RWPE2 (cell line): Measurements from ENCODE around the gene CCDC50.

ENCODE experiments used
- ATAC-seq: fragments of 200-7000 bp; cut with Tn5 transposase; 3 replicates; pipeline ENCODE4 v1.9.1; 2021; ENCODE audit warnings: low read depth
- DNase-seq: peaks from one replicate; pipeline ENCODE4 v3.0.0-alpha.2; 2020; ENCODE audit warnings: low spot score
- H3K27ac ChIP-seq: fragments of 450-650 bp; 2 replicates; pipeline ENCODE4 v1.5.1; 2017; ENCODE audit warnings: mild to moderate bottlenecking; ENCODE audit not compliant: poor library complexity, severe bottlenecking
- H3K27me3 ChIP-seq: fragments of 250-450 bp; sonication (Bioruptor Pico); 2 replicates; pipeline ENCODE4 v1.5.1; 2021; ENCODE audit warnings: mild to moderate bottlenecking, moderate library complexity; ENCODE audit not compliant: insufficient read depth, poor library complexity, severe bottlenecking
- H3K36me3 ChIP-seq: fragments of 250-450 bp; sonication (Bioruptor Pico); 2 replicates; pipeline ENCODE4 v1.5.1; 2020; ENCODE audit warnings: low read depth, mild to moderate bottlenecking, moderate library complexity
- H3K4me1 ChIP-seq: fragments of 250-450 bp; sonication (Bioruptor Pico); 2 replicates; pipeline ENCODE4 v1.5.1; 2021; ENCODE audit warnings: mild to moderate bottlenecking, moderate library complexity; ENCODE audit not compliant: insufficient read depth, poor library complexity, severe bottlenecking
- H3K4me3 ChIP-seq: fragments of 250-450 bp; sonication (Bioruptor Pico); 2 replicates; pipeline ENCODE4 v1.5.1; 2021; ENCODE audit warnings: mild to moderate bottlenecking, moderate library complexity; ENCODE audit not compliant: severe bottlenecking
- H3K9me3 ChIP-seq: fragments of 250-450 bp; sonication (Bioruptor Pico); 2 replicates; pipeline ENCODE4 v1.5.1; 2021; ENCODE audit warnings: mild to moderate bottlenecking, moderate library complexity; ENCODE audit not compliant: severe bottlenecking
- TF ChIP-seq, protein P1 (sequence below): fragments of 450-650 bp; IDR thresholded peaks from one replicate; pipeline ENCODE4 v1.5.1; 2017; ENCODE audit warnings: mild to moderate bottlenecking, moderate library complexity; ENCODE audit not compliant: poor library complexity, severe bottlenecking

Gene CCDC50

DNA sequence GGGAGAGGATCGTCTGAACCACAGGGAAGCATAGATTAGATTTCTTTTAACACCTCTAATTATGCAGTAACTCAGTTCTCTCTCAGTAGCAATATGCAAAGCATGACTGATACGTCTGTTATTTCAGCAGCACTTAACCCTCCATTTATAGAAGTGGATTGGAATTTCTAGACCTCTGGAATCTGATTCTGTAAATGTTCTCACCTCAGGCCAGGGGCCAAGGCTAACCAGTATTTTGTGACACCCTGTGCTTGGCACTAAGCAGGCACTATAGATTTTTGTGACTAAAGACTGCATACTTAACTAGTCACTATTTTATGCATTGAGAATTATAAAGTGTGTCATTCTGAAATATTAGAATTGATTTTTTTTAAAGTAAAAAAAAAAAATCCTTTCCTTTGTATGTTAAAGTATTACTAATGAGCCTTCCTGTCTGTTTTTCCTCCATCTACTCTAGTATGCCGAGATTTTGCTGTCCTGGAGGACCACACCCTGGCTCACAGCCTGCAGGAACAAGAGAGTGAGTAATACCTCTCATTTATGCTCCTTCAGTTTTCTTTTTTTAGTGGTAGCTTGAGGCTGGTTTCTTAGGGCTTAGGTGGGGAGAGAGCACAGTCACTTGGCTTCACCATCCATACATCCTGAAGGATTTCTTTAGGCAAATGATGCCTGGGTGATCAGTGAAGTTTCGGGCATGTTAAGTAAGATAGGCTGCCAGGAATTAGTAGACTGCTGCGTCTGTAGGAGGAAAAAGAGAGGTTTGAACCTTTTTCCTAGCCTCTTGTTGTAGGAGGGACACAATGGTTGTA, 27.6 kb downstream of the CCDC50 start:
- Histone ChIP-seq H3K4me1 (peaks cover 72% of the 10 kb centered on the region), H3K36me3 (peaks cover 41% of the 10 kb centered on the region), H3K9me3 (no peaks in the 10 kb centered on the region), H3K27me3 (no peaks in the 10 kb centered on the region), H3K27ac (peak overlapping the region; percentile 95), H3K4me3 (no peak overlapping the region)
- ATAC-seq = peak; percentile 91
- TF ChIP-seq, protein P1, sequence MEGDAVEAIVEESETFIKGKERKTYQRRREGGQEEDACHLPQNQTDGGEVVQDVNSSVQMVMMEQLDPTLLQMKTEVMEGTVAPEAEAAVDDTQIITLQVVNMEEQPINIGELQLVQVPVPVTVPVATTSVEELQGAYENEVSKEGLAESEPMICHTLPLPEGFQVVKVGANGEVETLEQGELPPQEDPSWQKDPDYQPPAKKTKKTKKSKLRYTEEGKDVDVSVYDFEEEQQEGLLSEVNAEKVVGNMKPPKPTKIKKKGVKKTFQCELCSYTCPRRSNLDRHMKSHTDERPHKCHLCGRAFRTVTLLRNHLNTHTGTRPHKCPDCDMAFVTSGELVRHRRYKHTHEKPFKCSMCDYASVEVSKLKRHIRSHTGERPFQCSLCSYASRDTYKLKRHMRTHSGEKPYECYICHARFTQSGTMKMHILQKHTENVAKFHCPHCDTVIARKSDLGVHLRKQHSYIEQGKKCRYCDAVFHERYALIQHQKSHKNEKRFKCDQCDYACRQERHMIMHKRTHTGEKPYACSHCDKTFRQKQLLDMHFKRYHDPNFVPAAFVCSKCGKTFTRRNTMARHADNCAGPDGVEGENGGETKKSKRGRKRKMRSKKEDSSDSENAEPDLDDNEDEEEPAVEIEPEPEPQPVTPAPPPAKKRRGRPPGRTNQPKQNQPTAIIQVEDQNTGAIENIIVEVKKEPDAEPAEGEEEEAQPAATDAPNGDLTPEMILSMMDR = no peak
- peak; percentile 72 for DNase-seq

- Histone ChIP-seq H3K27me3 (no peaks in the 10 kb centered on the region), H3K9me3 (no peaks in the 10 kb centered on the region), H3K36me3 (peaks cover 49% of the 10 kb centered on the region), H3K4me1 (peaks cover 63% of the 10 kb centered on the region), H3K4me3 (no peak overlapping the region), H3K27ac (peak overlapping the region; percentile 95)
- TF ChIP-seq, protein P1 = no peak
- ATAC-seq = no peak
- no peak for DNase-seq
Observed at GRCh38 chr3:191357909-191358308, 28.7 kb downstream of the CCDC50 start.

GRCh38 chr3:191358929-191359328, 29.7 kb downstream of the CCDC50 start:
- H3K27ac ChIP-seq = peak overlapping the region; percentile 95
- H3K4me1 ChIP-seq = peaks cover 63% of the 10 kb centered on the region
- DNase-seq = no peak

GRCh38 chr3:191360620-191361019, 31.4 kb downstream of the CCDC50 start:
- no peaks in the 10 kb centered on the region for H3K27me3 ChIP-seq
- no peak overlapping the region for H3K4me3 ChIP-seq
- H3K27ac ChIP-seq = peak overlapping the region; percentile 95
- ATAC-seq (0 out of 3 replicates have a peak, but pooled peaks have one; percentile 15), DNase-seq (no peak)
- no peaks in the 10 kb centered on the region for H3K9me3 ChIP-seq
- TF ChIP-seq, protein P1 = no peak
- peaks cover 72% of the 10 kb centered on the region for H3K36me3 ChIP-seq
- peaks cover 56% of the 10 kb centered on the region for H3K4me1 ChIP-seq

More at GRCh38 chr3:191358929-191359328, 29.7 kb downstream of the CCDC50 start:
- Histone ChIP-seq H3K36me3 (peaks cover 56% of the 10 kb centered on the region), H3K27me3 (no peaks in the 10 kb centered on the region), H3K9me3 (no peaks in the 10 kb centered on the region), H3K4me3 (no peak overlapping the region)
- ATAC-seq = 0 out of 3 replicates have a peak, but pooled peaks have one; percentile 28
- TF ChIP-seq, protein P1 = no peak

- no peaks in the 10 kb centered on the region for H3K27me3 ChIP-seq
- peak overlapping the region; percentile 95 for H3K27ac ChIP-seq
- TF ChIP-seq, protein P1 = no peak
- no peaks in the 10 kb centered on the region for H3K9me3 ChIP-seq
- H3K4me1 ChIP-seq = peaks cover 47% of the 10 kb centered on the region
- no peak overlapping the region for H3K4me3 ChIP-seq
- H3K36me3 ChIP-seq = peaks cover 77% of the 10 kb centered on the region
- ATAC-seq (no peak), DNase-seq (no peak)
Observed at GRCh38 chr3:191361456-191361855, 32.3 kb downstream of the CCDC50 start.
